H1 (cell line): Measurements from ENCODE around the gene NR4A3. TPM values are rescaled to one million over a fixed set of nuclear protein-coding genes. Genes with fewer than 3 reads are reported as not detected.

Experiments used
- CTCF ChIA-PET: fragments of 300-600 bp; sonication (Branson Sonifier 250); formaldehyde crosslinking; loops from one replicate; lab custom pipeline; 2021; ENCODE audit not compliant: partially characterized antibody; lab: Charles Lee
- POLR2A ChIA-PET: fragments of 300-600 bp; sonication (Branson Sonifier 250); formaldehyde crosslinking; loops from one replicate; lab custom pipeline; 2021; ENCODE audit warnings: inconsistent platforms; ENCODE audit not compliant: partially characterized antibody; lab: Charles Lee
- DNase-seq, 2 experiments: peaks; one replicate each; pipeline versions ENCODE4 v3.0.0 to v3.0.0-alpha.2; 2010 to 2022; ENCODE audit warnings: low spot score in 2 of 2, low read depth in 1 of 2, mixed read lengths in 1 of 2
- FAIRE-seq: peaks from 2 replicates; lab custom pipeline; 2011; peaks lifted over from hg19 to GRCh38; lab: Jason Lieb, UNC
- H2AFZ ChIP-seq: 2 replicates; pipeline ENCODE4 v1.8.1; 2012; ENCODE audit warnings: low read length, inconsistent platforms
- H2AK5ac ChIP-seq: 2 replicates; pipeline ENCODE4 v1.6.1; 2013; ENCODE audit warnings: low read depth, low read length
- H2BK120ac ChIP-seq: replicated peaks from 2 replicates; pipeline ENCODE3; 2013; ENCODE audit warnings: low read depth, low read length, inconsistent platforms
- H2BK12ac ChIP-seq: 2 replicates; pipeline ENCODE4 v1.6.1; 2013; ENCODE audit warnings: low read depth, low read length
- H2BK15ac ChIP-seq: 2 replicates; pipeline ENCODE4 v1.6.1; 2013; ENCODE audit warnings: low read length
- H2BK20ac ChIP-seq: 2 replicates; pipeline ENCODE4 v1.6.1; 2013; ENCODE audit warnings: low read length
- H2BK5ac ChIP-seq: 2 replicates; pipeline ENCODE4 v1.6.1; 2013; ENCODE audit warnings: low read depth, low read length
- H3K14ac ChIP-seq: 2 replicates; pipeline ENCODE4 v1.6.1; 2013; ENCODE audit warnings: inconsistent platforms; ENCODE audit not compliant: insufficient read length
- H3K18ac ChIP-seq: 2 replicates; pipeline ENCODE4 v1.6.1; 2013; ENCODE audit warnings: low read length; ENCODE audit errors: extremely low read depth
- H3K23ac ChIP-seq: 2 replicates; pipeline ENCODE4 v1.6.1; 2013; ENCODE audit warnings: inconsistent platforms; ENCODE audit not compliant: insufficient read length
- H3K23me2 ChIP-seq: 2 replicates; pipeline ENCODE4 v1.6.1; 2013; ENCODE audit warnings: low read depth, low read length
- H3K27ac ChIP-seq: 2 replicates; pipeline ENCODE4 v1.6.1; 2011; ENCODE audit warnings: low read depth, low read length, inconsistent platforms
- H3K27me3 ChIP-seq, 4 experiments: replicated peaks in 1 of 4; 1 replicate in 1 of 4; 2 replicates in 3 of 4; pipeline versions ENCODE4 v1.6.1 to v1.8.1; 2011 to 2013; ENCODE audit warnings: low read length in 3 of 4, mild to moderate bottlenecking in 3 of 4, inconsistent platforms in 2 of 4, mixed read lengths in 2 of 4, moderate library complexity in 1 of 4; ENCODE audit not compliant: control insufficient read depth in 3 of 4, insufficient read depth in 3 of 4; ENCODE audit errors: extremely low read depth in 1 of 4
- H3K36me3 ChIP-seq, 4 experiments: 2 replicates each; pipeline versions ENCODE4 v1.6.1 to v1.8.1; 2011 to 2013; ENCODE audit warnings: mild to moderate bottlenecking in 4 of 4, low read length in 3 of 4, moderate library complexity in 2 of 4, control low read depth in 1 of 4, inconsistent platforms in 1 of 4; ENCODE audit not compliant: insufficient read depth in 4 of 4, control insufficient read depth in 2 of 4
- H3K4ac ChIP-seq: replicated peaks from 2 replicates; pipeline ENCODE3; 2013; ENCODE audit warnings: low read length, low read depth, mixed read lengths, inconsistent platforms; ENCODE audit not compliant: insufficient read length
- H3K4me1 ChIP-seq, 4 experiments: replicated peaks in 1 of 4; 1 replicate in 1 of 4; 2 replicates in 3 of 4; pipeline versions ENCODE4 v1.6.1 to v1.8.1; 2011 to 2013; ENCODE audit warnings: low read length in 3 of 4, inconsistent platforms in 2 of 4, mixed read lengths in 1 of 4; ENCODE audit not compliant: insufficient read depth in 4 of 4, control insufficient read depth in 3 of 4
- H3K4me2 ChIP-seq, 2 experiments: 2 replicates each; pipeline versions ENCODE4 v1.6.1 to v1.8.1; 2011 to 2013; ENCODE audit warnings: low read depth in 2 of 2, low read length in 2 of 2, control low read depth in 1 of 2, inconsistent platforms in 1 of 2, mild to moderate bottlenecking in 1 of 2; ENCODE audit not compliant: insufficient read depth in 1 of 2
- H3K4me3 ChIP-seq, 4 experiments: fragments of 200-600, 300-600 bp in 1 of 4; sonication (generic), shearing (Covaris generic), sonication (Bioruptor Twin) in 1 of 4; 2 replicates each; pipeline versions ENCODE4 v1.5.1 to v1.8.1; 2011 to 2016; ENCODE audit warnings: low read length in 4 of 4, low read depth in 3 of 4, control low read depth in 2 of 4, inconsistent platforms in 2 of 4, mild to moderate bottlenecking in 2 of 4, mixed read lengths in 1 of 4, moderate library complexity in 1 of 4; ENCODE audit not compliant: insufficient read depth in 2 of 4; ENCODE audit errors: extremely low read depth in 1 of 4
- H3K56ac ChIP-seq: replicated peaks from 2 replicates; pipeline ENCODE3; 2013; ENCODE audit warnings: low read depth, mild to moderate bottlenecking, mixed read lengths, low read length, inconsistent platforms; ENCODE audit not compliant: insufficient read length
- H3K79me1 ChIP-seq: 2 replicates; pipeline ENCODE4 v1.6.1; 2013; ENCODE audit warnings: low read depth, low read length, control low read depth
- H3K79me2 ChIP-seq, 2 experiments: 2 replicates each; pipeline versions ENCODE4 v1.6.1 to v1.8.1; 2012 to 2013; ENCODE audit warnings: low read length in 2 of 2, mild to moderate bottlenecking in 2 of 2, inconsistent platforms in 1 of 2; ENCODE audit not compliant: insufficient read depth in 2 of 2, control insufficient read depth in 1 of 2
- H3K9ac ChIP-seq, 4 experiments: replicated peaks in 1 of 4; 1 replicate in 1 of 4; 2 replicates in 3 of 4; pipeline versions ENCODE4 v1.6.1 to v1.8.1; 2011 to 2013; ENCODE audit warnings: low read depth in 3 of 4, low read length in 3 of 4, control low read depth in 2 of 4, mild to moderate bottlenecking in 2 of 4, moderate library complexity in 2 of 4, inconsistent platforms in 1 of 4; ENCODE audit errors: extremely low read depth in 1 of 4
- H3K9me3 ChIP-seq, 2 experiments: 2 replicates each; pipeline versions ENCODE4 v1.6.1 to v1.8.1; 2012 to 2013; ENCODE audit warnings: mild to moderate bottlenecking in 2 of 2, moderate library complexity in 2 of 2, control low read depth in 1 of 2, inconsistent platforms in 1 of 2, low read depth in 1 of 2, low read length in 1 of 2, mixed read lengths in 1 of 2; ENCODE audit not compliant: insufficient read depth in 2 of 2
- H4K20me1 ChIP-seq, 2 experiments: replicated peaks in 1 of 2; 2 replicates each; pipeline versions ENCODE3 to v1.8.1; 2011 to 2013; ENCODE audit warnings: inconsistent platforms in 2 of 2, low read length in 2 of 2, mild to moderate bottlenecking in 1 of 2; ENCODE audit not compliant: insufficient read depth in 2 of 2, control insufficient read depth in 1 of 2
- H4K5ac ChIP-seq: 2 replicates; pipeline ENCODE4 v1.6.1; 2013; ENCODE audit warnings: low read length, low read depth, mixed read lengths, inconsistent platforms; ENCODE audit not compliant: insufficient read length
- H4K8ac ChIP-seq: 2 replicates; pipeline ENCODE4 v1.8.0; 2013; ENCODE audit warnings: mild to moderate bottlenecking, moderate library complexity, low read length, inconsistent platforms; ENCODE audit not compliant: insufficient read depth; ENCODE audit errors: extremely low read depth
- H4K91ac ChIP-seq: replicated peaks from 2 replicates; pipeline ENCODE3; 2013; ENCODE audit warnings: low read length, mixed read lengths, inconsistent platforms; ENCODE audit not compliant: insufficient read length
- GTF2F1 ChIP-seq: IDR thresholded peaks from 2 replicates; pipeline ENCODE4 v1.6.1; 2012; ENCODE audit warnings: low read depth, low read length, improper control_type of control experiment, borderline replicate concordance
- HDAC2 ChIP-seq, 2 experiments: fragments of 300-600 bp in 1 of 2; sonication (generic) in 1 of 2; IDR thresholded peaks; 2 replicates each; pipeline ENCODE4 v1.6.1; 2011 to 2012; ENCODE audit warnings: low read depth in 2 of 2, low read length in 2 of 2, mild to moderate bottlenecking in 2 of 2, moderate library complexity in 2 of 2, borderline replicate concordance in 1 of 2, inconsistent platforms in 1 of 2
- RNF2 ChIP-seq: fragments of 200-900, 300-1000 bp; sonication (generic); IDR thresholded peaks from 2 replicates; pipeline ENCODE4 v1.7.1; 2016; ENCODE audit warnings: borderline replicate concordance, low read depth, mild to moderate bottlenecking, antibody characterized with exemption, low read length; ENCODE audit not compliant: poor library complexity, severe bottlenecking; ENCODE audit errors: missing control alignments
- SAP30 ChIP-seq: fragments of 300-600 bp; sonication (generic); IDR thresholded peaks from 2 replicates; pipeline ENCODE4 v1.7.1; 2012; ENCODE audit warnings: low read length, moderate library complexity, mild to moderate bottlenecking, inconsistent platforms; ENCODE audit not compliant: insufficient read depth, insufficient replicate concordance
- SIN3A ChIP-seq, 2 experiments: IDR thresholded peaks in 1 of 2; conservative IDR thresholded peaks in 1 of 2; 2 replicates each; pipeline ENCODE4 v1.6.1; 2011 to 2012; ENCODE audit warnings: low read length in 2 of 2, improper control_type of control experiment in 1 of 2, low read depth in 1 of 2, mild to moderate bottlenecking in 1 of 2
- polyA plus RNA-seq, 7 experiments: library from polyadenylated mRNA; depleted of rRNA in 3 of 7; stranded (reverse) in 5 of 7; unstranded in 2 of 7; fragments of >200 nt in 5 of 7; fragments of 200-250 nt in 2 of 7; gene quantifications; 1 replicate in 5 of 7; 2 replicates in 1 of 7; 4 replicates in 1 of 7; pipeline versions ENCODE4 v1.2.1 to v1.2.3, GENCODE V29; 2011 to 2013; ENCODE audit warnings: missing spikeins in 2 of 7, mixed read lengths in 2 of 7
- total RNA-seq: library from RNA; stranded (reverse); fragmentation: NEBNext Ultra II Directional; extraction: Animal tissue kit (Norgen Biotek cat#: 25700); gene quantifications from 2 replicates; pipeline ENCODE4 v1.2.1, GENCODE V29; 2021

The NR4A3 gene
- total and polyA plus RNA-seq, 2 of the 8 experiments (the other 6 are each of a cell fraction or from before 2014, with no cell fraction given), result 0.05 to 0.30 TPM

- no peak overlapping the region for H3K4me2 ChIP-seq
- POLR2A ChIA-PET, result no interaction called here
- H2BK120ac ChIP-seq, result no peak overlapping the region
- H3K27ac ChIP-seq, result no peak overlapping the region
- H2BK5ac ChIP-seq, result no peak overlapping the region
- H3K36me3 ChIP-seq, result no peaks in the 10 kb centered on the region
- H3K23ac ChIP-seq, result no peak overlapping the region
- H3K79me2 ChIP-seq, result no peaks in the 10 kb centered on the region
- H2AK5ac ChIP-seq, result no peak overlapping the region
- no peaks in the 10 kb centered on the region for H3K9me3 ChIP-seq
- no peak overlapping the region for H2BK12ac ChIP-seq
- H4K91ac ChIP-seq, result no peak overlapping the region
- H3K56ac ChIP-seq, result no peak overlapping the region
- H4K8ac ChIP-seq, result no peak overlapping the region
- no peaks in the 10 kb centered on the region for H3K27me3 ChIP-seq
- FAIRE-seq (no peak), DNase-seq (no peak)
- H3K4me1 ChIP-seq, result 0 out of 7 replicates have a peak, but pooled peaks cover 0 to 4% (median 0%) of the 10 kb centered on the region in 4 experiments
- no peak overlapping the region for H3K4ac ChIP-seq
- CTCF ChIA-PET, result interaction anchor here (0.6 to 11.1 kb wide), 2 partner anchors 12 to 402 kb away, joined by 3 to 51 read pairs; no protein-coding TSS in a partner anchor
- TF ChIP-seq SAP30 (no peak), GTF2F1 (no peak), HDAC2 (IDR thresholded peaks at IDR 0.05; ENCODE audit: borderline replicate concordance in 1 of 2, low read depth in 2 of 2, low read length in 2 of 2) (no peak), SIN3A (conservative IDR thresholded peaks at IDR 0.05 in 1 of 2, IDR thresholded peaks at IDR 0.05 in 1 of 2; ENCODE audit: low read depth in 1 of 2, low read length in 2 of 2) (no peak), RNF2 (no peak)
- no peaks in the 10 kb centered on the region; the same call in 1 of the 2 replicates for H3K23me2 ChIP-seq
- H3K4me3 ChIP-seq, result no peak overlapping the region
- H3K14ac ChIP-seq, result no peak overlapping the region
- no peak overlapping the region for H2BK15ac ChIP-seq
- H4K20me1 ChIP-seq, result no peaks in the 10 kb centered on the region
- no peak overlapping the region for H4K5ac ChIP-seq
- no peak overlapping the region for H2BK20ac ChIP-seq
- H3K18ac ChIP-seq, result no peak overlapping the region
- H2AFZ ChIP-seq, result no peak overlapping the region
- no peaks in the 10 kb centered on the region for H3K79me1 ChIP-seq
- no peak overlapping the region for H3K9ac ChIP-seq
Observed at GRCh38 chr9:99867968-99868367, 46.3 kb downstream of the NR4A3 start.
